SK-N-SH (cell line): ENCODE results near the gene TFB2M.

ENCODE experiments used
- CHD2 ChIP-seq: fragments of 150-350 bp; IDR thresholded peaks from 2 replicates; pipeline ENCODE4 v1.6.1; 2018; ENCODE audit warnings: low read length; ENCODE audit not compliant: partially characterized antibody
- CTCF ChIP-seq: fragments of 200-600 bp; sonication (generic); IDR thresholded peaks from 2 replicates; pipeline ENCODE4 v1.6.1; 2017; ENCODE audit warnings: antibody characterized with exemption, mild to moderate bottlenecking, moderate library complexity
- EZH2phosphoT487 ChIP-seq: fragments of 200-600 bp; sonication (generic); IDR thresholded peaks from 2 replicates; pipeline ENCODE4 v1.6.1; 2017; ENCODE audit warnings: low read depth, mixed run types, mild to moderate bottlenecking, antibody characterized with exemption, moderate library complexity, borderline replicate concordance
- GATA2 ChIP-seq: sonication (generic); formaldehyde crosslinking; IDR thresholded peaks from 2 replicates; pipeline ENCODE4 v1.5.0; 2020; ENCODE audit warnings: mild to moderate bottlenecking, missing genetic modification reagents
- JUND ChIP-seq: IDR thresholded peaks from 2 replicates; pipeline ENCODE4 v1.4.0; 2012
- MAX ChIP-seq: IDR thresholded peaks from 2 replicates; pipeline ENCODE4 v1.4.0; 2012; ENCODE audit warnings: low read depth
- MEF2A ChIP-seq: IDR thresholded peaks from 2 replicates; pipeline ENCODE4 v1.4.0; 2012; ENCODE audit warnings: low read depth, borderline replicate concordance
- POLR2AphosphoS5 ChIP-seq: IDR thresholded peaks from 2 replicates; pipeline ENCODE4 v1.6.1; 2012; ENCODE audit warnings: low read depth, low read length
- RAD21 ChIP-seq: IDR thresholded peaks from 2 replicates; pipeline ENCODE4 v1.6.1; 2012; ENCODE audit warnings: mild to moderate bottlenecking, low read length
- REST ChIP-seq: IDR thresholded peaks from 2 replicates; pipeline ENCODE4 v1.6.1; 2012; ENCODE audit warnings: mild to moderate bottlenecking, low read depth, low read length, moderate library complexity
- SIN3A ChIP-seq: IDR thresholded peaks from 2 replicates; pipeline ENCODE4 v1.6.1; 2012; ENCODE audit warnings: low read depth, mild to moderate bottlenecking, low read length, moderate library complexity, borderline replicate concordance
- SMC3 ChIP-seq: IDR thresholded peaks from 2 replicates; pipeline ENCODE4 v1.6.1; 2012; ENCODE audit warnings: low read depth, low read length, improper control_type of control experiment
- TAF1 ChIP-seq: IDR thresholded peaks from 2 replicates; pipeline ENCODE4 v1.6.1; 2012; ENCODE audit warnings: low read depth, mild to moderate bottlenecking, low read length, moderate library complexity, borderline replicate concordance
- TCF12 ChIP-seq: IDR thresholded peaks from 2 replicates; pipeline ENCODE4 v1.4.0; 2012

GRCh38 chr1:246600579-246600978 lies 34.5 kb upstream of the TFB2M start:
- no peak for TF ChIP-seq CTCF
- TF ChIP-seq POLR2AphosphoS5 = no peak
- no peak for TF ChIP-seq TCF12
- TF ChIP-seq MEF2A = no peak
- no peak for TF ChIP-seq RAD21
- no peak for TF ChIP-seq REST
- TF ChIP-seq MAX = no peak
- TF ChIP-seq TAF1 = no peak
- TF ChIP-seq SMC3 = no peak
- no peak for TF ChIP-seq EZH2phosphoT487
- no peak for TF ChIP-seq SIN3A
- no peak for TF ChIP-seq GATA2
- no peak for TF ChIP-seq CHD2
- no peak for TF ChIP-seq JUND
